ENCODE results near the gene LRRC25. TPM values are rescaled to one million over a fixed set of nuclear protein-coding genes. Genes with fewer than 3 reads are reported as not detected.
A peak's percentile ranks its signal among the peaks of the same experiment; 100 is the strongest.

LRRC25 gene
- total RNA-seq, 1 donor from 2014 or later, result 19.3 TPM

DNA sequence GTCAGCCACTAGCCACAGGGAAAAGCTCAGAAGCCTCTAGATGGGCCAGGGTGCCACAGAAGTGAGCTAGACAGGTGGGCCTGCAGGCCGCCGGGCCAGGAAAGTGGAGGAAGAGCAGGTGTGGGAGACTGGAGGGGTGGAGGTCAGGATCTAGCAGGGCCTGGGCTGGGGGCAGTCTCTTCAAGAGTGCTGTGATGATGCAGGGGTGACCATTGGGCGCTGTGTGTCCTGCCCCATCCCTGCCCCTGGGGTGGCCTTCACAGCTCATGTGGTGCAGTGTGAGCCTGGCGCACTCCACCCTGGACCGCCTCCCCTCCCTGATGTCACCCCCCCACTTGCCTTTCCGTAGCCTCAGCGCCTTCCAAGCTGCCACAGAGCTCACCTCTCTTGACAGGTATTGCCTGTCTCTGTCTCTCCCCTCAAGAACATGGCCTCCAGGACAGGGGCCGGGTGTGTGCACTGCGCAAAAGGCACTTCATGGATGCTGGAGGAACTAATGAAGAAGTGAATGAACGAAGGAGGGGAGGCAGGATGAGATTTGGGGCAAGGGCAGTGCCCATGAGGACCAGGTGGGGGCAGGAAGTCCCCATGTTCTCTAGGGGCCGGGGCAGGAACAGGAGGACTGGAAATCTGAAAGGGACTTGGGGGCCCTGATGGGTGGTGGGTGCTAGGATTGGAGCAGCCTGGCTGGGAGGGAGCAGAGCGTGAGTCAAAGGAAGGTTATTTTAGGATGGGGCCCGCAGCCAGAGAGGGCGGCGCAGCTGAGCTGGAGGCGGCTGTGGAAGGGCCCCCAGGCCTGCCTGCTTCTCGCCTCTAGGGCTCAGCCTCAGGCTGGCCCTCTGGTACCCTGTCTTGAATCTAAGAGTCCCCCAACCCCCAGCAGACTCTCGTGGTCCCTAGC lies 28.3 kb upstream of the LRRC25 start:
- DNase-seq (ENCODE audit: low spot score), result no peak

DNA sequence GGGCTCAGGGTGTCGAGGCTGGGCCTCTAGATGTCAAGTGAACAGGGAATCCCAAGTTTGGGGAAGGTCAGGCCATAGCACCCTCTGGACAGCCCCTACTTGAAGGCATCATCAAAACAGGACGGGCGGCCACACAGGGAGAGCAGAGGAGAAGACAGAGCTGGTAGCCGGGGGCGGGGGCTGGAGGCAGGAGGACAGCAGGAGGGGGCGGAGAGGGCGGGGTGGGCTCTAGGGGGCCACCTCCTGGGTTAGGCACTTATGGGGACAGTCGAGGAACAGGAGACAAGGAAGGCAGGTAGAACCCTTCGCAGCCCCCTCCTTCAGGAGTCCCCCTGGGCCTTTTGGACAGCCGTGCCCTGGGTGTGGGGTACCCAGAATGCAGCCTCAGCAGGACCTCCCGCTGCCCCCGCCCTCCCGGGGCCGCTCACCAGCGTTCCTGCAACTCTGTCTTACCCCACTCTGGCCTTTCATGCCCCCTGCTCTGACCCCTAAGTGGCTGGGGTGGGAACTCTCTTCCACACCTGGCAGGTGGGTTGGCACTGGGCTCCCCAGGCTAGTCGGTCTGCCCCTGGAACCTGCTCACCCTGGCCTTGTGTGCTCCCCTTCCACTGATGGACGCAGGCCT lies 27.6 kb upstream of the LRRC25 start:
- DNase-seq (ENCODE audit: low spot score), result no peak

DNA sequence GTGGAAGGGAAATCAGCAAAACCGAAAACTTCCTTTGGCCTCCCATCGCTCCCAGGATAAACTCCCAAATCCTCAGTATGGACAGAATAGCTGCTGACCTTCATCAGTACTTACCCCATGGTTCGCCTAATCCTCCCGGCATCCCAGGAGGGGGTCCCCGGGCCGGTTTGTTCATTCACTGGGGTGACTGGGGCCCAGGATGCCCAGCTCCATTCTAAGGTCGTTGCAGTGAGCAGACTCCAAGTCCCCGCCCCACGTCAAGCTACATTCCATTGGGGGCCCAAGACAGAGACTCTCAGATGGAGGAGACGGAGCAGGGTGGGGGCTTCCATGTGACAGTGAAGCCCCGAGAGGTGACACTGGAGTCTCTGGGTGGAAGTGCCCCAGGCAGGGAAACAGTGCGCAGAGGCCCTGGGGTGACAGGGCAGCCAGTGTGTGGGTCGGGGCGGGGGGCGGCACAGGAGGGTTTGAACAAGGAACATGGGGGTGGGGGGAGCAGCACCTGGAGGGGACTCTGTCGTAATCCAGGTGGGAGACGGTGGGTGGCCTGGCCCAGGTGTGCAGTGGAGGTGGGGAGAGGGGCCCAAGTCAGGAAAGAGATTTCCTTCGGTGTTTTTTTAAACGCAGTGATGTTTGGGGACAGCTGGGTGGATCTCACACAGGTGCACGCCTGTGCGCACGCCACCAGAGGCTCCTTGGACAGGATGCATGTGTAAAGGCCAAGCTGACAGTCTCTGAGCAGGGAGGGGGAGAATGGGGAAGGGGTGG lies 26.9 kb upstream of the LRRC25 start:
- DNase-seq (ENCODE audit: low spot score), result no peak

DNA sequence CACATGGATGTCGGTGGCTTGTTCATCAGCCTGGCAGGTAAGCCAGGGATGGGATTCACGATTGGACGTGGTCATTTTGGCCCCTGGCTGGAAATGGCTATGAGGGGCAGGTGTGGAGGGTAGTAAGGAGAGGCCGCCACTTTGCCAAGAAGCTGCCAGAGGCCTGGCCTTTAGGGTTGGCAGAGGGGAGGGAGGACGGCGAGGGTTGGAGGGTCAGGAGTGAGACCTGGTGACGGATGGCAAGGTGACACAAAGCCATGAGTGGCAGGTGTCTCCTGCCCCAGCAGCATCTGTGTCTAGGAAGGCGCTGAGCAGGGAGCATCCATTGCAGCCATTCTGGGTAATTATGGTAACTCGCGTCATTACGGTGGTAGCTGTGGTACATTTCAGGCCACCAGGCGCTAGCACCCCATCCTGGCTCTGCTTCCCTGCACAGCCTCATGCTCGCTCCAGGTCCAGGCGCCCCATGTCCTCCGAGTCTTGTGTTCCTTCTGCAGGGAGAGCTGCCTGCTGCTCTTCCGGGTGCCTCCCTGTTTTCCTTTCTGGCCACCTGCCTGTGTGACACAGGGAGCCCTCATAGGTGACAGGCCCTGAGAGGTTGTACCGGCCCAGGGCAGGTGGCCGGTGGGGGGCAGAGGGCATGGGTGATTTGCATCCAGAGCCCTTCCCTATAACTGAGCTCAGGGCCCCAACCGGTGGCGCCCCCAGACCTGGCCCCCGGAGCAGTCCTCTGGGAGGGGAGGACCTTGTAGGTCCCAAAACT lies 26.0 kb upstream of the LRRC25 start:
- no peak for DNase-seq (ENCODE audit: low spot score)

DNA sequence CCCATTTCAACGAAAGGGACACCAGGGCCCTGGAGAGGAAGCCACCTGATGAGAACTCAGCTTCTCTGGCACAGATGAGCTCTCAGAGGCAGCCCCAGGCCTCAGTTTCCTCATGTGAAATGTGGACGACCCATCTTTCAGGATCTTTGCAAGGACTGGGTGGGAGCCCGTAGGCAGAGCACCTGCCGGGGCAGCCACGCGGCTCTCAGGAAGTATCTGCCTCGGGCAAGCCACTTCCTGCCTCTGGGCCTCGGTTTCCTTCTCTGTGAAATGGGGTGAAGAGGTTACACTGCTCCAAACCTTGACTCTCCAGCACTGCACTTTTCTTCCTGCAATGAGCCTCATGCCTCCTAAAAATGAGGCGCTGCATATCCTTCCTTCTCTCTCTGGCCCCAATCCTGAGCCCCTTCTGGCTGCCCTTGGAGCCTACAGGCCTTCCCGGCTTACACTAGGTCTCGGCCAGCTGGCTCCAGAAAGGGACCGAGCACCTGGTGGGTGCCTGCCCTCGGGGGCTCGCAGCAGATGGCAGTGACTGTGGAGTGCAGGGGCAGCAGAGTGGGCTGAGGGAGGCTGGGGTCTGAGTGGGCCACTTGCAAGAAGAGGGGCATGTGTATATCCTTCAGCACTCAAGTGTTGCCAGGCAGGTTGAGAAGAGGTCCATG lies 25.2 kb upstream of the LRRC25 start:
- DNase-seq (ENCODE audit: low spot score), result no peak

DNA sequence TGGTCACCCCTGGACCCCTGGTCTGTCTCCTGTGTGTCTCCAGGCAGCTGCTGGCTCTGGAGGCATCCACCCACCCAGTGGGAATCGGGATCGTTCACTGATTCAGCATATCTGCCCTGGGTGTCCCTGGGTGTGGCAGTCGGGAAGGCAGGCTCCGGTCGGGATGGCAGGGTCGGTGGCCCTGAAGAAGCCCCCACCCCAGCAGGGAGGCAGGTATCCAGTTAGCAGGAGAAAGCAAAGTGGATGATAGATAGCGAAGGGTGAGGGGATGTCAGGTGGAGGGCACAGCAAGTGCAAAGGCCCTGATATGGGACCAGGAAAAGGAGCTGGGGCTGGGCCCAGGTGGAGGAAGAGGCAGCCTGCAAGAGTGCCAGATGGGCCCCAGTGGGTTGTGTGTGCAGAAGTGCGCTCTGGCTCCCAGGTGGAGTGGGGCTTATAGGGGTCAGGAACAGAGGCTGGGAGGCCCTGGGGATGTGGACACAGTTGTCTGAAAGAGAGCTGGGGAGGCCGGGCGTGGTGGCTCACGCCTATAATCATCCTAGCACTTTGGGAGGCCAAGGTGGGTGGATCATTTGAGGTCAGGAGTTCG lies 24.0 kb upstream of the LRRC25 start:
- no peak for DNase-seq (ENCODE audit: low spot score)

DNA sequence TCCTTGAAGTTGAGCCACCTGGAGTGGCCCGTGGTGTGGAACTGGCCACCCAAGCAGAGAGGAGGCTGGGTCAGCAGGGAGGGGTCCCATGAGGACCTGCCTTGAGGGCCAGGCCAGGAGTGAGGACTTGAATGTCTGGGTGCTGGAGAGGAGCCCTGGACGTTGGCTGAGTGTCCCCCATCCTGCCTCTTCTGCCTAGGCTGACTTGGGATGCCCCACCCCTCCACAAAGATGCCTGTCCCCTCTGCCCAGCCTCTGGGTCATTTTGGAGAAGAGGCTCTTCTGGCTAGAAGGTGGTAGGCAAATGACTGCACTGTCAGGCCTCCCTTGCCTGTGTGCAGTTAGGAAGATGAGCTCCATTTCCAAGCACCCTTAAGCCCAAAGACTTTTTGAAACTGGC lies 23.5 kb upstream of the LRRC25 start:
- DNase-seq (ENCODE audit: low spot score), result no peak

DNA sequence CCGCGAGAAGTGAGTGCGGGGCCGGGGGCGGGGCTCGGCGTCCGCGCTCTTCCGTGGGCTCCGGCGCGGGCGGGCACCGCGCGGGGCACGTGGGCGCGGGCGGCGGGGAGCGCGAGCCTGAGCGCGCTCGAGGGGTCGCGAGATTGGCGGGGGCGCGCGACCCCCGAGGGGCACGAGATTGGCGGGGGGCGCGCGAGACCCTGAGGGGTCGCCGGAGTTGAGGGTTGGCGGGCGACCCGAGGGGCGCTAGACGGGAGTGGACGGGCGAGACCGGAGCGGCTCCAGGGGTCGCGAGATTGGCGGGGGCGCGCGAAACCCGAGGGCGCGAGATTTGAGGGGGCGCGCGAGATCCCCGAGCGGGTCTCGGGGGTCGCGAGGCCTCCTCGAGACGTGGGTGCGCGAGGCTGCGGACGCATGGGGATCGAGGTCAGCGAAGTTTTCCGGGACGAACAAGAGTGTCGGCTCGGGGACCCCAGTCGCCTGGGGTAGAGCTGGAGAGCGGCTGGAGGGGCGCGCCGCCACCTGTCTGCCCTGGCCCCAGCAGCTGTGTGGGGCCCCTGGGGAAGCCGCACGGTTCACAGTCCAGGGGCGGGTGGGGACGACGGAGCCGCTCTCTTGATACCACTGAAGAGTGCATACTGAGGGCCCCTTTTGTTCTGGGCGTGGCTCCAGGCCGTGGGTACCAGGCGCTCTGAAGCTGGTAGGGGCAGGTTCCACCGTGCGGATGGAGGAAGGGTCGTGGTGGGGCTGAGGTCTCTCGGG lies 22.5 kb upstream of the LRRC25 start:
- DNase-seq (ENCODE audit: low spot score), result no peak

DNA sequence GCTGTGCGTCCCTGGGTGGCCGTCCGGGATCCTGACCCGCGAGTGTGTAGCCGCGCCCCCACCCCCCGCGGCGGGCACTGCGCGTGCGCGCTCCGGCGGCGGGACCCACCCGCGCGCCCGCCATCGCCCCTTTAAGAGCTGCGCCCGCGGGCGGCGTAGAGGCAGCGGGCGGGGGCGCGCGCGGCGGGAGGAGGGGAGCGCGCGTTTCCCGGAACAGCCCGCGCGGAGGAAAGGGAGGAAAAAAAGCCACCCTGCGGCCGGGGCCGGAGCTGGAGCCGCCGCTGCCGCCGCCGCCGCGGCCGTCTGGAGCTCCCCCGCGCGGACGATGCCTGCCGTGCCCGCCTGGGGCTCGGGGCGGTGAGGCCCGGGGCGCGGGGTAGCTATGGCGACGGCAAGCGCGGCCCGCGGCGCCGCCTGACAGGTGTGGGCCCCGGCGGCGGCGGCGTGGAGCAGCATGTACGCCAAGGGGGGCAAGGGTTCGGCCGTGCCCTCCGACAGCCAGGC lies 21.8 kb upstream of the LRRC25 start, which contains the start of gene SSBP4:
Gene SSBP4, plus strand, starts transcription at position 204 of the 504 bp plus-strand sequence. Its CDS starts 251 bp downstream, at position 455.
- peak; percentile 92 for DNase-seq (ENCODE audit: low spot score)

DNA sequence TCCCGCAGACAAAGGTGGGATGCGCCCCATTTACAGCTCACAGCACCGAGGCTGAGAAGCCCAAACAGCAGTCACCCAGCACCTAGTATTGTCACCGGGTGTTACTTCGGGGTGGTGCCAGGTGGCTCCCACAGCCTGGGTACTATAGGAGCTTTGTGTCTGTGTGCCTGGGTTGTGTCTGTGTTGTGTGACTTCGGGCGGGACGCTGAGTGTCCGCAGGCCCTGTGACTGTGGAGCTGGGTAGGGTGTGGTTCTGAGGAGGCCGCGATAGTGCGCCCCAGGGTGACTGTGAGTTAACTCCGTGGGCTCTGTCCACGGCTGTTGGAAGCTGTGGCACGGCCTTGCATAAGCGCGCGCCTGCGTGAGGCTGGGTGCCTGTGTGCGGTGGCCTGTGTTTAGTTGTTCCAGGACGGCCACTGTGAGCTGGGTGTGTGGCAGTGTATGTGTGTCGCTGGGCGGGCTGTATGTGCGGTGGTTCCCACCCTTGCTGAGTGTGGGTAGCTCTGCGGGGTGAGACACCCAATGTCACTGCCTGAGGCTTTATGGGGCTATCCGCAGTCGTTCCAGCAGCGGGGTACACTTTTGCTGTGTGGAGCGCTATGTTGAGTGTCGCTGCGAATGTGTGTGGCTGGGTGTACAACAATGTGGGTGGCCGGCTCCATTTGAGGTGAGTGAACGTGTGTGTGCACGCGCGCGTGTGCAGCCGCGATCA lies 21.2 kb upstream of the LRRC25 start:
- DNase-seq (ENCODE audit: low spot score), result peak; percentile 90

DNA sequence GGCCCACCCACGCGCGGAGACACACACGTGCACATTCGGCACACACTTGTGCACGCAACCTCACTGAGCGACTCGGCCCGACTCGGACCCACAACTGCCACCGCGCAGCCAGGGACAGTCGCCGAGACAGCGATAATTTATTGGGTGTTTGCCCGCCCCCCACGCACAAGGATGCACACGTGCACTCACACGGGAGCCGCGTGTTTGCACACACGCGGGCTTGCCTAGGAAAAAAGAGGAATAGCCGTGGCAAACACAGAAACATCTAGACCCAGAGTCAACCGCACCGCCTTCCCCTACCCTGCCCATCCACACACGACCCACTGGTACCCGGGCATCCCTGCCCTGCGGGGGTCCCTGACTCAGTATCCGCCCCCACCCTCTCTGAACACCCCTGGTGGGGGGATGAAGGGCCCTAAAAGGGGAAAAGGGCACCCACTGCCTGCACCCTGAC lies 20.6 kb upstream of the LRRC25 start:
- DNase-seq (ENCODE audit: low spot score), result peak; percentile 90

DNA sequence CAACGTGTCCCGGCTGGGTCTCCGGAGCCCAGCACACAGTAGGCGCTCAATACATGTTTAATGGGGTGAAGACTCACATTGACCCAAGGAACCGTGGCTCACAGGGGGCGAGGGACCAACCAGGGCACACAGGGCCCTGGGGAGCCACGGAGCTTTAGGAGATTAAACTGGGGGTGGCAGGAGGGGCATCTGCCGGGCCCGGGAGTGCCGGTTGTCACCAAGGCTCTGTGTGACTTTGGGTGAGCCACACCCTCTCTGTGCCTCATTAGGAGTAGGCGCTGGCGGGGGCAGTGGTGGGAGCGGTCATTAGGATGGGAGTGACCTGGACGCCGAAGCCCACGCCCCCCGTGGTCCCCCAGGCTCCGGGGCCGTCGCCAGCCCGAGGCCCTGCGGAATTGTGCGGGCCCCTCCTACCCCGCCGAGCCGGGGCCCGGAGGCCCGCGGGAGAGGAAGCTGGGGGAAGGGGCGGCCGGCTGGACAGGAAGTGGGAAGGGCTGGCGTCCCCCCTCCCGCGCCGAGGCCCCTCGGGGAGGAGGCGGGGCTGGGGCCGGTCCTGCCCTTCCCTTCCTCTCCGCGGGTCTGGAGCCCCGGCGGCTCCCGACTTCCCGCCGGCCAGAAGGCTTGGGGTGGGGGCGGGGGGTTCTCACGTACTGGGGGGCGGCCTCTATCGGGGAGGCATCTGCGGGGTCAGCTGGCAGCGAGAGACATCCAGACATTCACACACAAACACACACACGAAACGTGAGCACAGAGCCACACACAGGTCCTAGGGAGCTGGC lies 20.0 kb upstream of the LRRC25 start:
- DNase-seq (ENCODE audit: low spot score), result peak; percentile 94

DNA sequence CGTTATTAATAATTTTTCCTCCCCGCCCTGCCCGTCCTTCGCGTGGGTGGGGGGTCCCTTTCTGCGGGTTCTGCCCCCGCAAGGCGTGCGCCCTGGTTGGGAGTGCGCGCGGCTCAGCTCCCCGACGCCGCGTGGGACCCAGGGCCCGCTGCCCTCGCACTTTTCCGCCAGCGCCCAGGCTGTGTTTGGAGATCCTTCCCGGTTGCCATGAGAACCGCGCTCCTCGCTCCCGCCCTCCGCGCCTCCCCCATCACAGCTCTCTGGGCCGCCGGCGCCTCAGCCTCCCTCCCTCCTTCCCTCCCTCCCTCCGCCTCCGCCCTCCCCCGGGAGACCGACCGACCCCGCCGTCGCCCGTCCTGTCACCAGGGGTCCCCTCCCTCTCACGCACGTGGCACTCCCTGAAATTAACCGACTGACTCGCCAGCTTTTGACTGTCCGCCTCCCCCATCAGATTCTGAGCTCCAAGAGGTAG lies 19.4 kb upstream of the LRRC25 start:
- DNase-seq (ENCODE audit: low spot score), result peak; percentile 97

DNA sequence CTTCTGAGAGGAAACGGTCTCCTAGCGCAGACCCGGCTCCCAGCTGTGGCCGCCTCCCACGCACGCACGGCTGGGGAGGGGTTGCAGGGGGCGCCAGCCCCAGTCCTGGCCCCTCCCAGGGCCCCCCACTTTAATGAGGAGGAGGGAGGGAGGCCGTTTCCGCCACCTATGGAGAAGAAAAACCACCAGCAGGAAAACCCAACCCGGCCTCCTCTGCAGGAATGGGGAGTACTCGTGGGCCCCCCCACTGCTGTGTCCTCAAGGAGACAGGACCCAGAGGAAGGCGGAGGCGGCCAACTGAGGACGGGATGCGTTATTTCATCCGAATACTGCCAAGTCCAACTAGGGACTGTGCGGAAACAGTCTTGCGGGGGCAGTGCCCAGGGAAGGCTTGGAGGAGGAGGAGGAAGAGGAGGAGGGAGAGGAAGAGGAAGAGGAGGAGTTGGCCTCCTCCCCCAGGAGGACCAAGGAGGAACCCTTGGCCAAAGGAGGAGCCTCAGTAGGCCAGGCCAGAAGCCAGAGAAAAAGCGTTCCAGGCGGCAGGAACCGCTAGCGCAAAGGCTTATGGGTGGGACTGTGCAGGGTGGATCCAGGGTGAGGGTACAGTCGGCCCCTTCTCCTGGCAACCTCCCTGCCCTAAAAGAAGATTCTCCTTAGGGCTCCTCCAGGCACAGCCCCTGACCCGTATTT lies 17.9 kb upstream of the LRRC25 start:
- peak; percentile 92 for DNase-seq (ENCODE audit: low spot score)

DNA sequence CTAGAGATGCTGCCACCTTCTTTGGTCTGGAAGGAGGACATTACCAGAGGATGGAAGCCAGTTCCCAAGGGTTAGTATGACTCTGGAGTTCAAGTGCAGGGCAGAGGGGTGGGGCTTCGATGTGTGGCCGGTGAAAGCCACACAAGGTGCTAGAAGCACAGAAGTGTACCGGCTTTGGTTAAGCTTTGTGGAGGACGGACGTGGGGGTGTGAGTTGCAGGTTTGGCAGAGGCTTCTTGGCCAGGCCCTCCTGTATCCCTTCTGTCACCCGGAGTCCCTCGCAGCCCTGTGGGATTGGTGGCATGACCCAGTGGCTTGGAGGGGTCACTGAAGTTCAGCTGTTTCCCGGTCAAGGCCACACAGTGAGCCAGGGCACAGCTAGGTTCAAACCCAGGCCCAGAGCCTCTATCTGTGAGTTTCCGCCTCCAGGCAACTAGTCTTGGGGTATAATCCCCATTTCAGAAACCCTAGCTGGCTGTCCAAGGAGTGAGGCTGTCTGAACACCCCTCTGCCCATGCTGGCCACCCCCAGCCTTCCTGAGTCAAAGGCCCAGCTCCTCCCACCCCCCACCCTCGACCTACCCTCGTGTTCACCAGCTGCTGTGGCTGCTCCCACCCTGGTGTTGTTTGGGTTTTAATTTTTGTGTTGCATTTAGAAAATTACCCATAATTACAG lies 17.2 kb upstream of the LRRC25 start:
- peak; percentile 88 for DNase-seq (ENCODE audit: low spot score)

DNA sequence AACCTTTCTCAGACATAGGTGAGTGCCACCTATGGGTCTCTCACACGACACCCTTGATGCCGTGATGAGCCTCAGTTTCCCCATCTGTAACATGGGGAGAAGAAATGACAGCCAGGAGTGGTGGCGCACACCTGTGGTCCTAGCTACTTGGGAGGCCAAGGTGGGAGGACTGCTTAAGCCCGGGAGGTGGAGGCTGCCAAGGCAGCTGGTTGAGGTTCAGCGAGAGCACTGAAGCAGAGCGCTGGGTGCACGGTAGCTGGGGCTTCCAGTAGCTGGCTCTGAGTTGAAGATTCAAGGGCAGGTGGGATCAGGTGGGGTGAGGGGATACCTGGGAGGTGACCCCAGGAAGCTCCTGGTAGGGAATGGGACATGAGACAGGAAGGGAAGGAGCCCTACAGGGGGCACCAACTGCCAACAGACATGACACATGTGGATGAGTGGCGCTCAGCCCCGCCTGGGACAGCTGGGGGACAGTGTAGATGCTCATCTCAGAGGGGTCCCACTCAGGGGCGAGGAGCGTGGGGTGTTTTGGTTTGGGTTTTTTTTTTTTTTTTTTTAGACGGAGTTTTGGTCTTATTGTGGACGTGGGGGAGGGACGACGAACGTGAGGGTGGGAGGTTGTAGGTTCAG lies 15.3 kb upstream of the LRRC25 start:
- no peak for DNase-seq (ENCODE audit: low spot score)
